HL-60 (cell line): Measurements from ENCODE around the gene CALU.

Source experiments
- POLR2AphosphoS5 ChIP-seq: IDR thresholded peaks from 2 replicates; pipeline ENCODE4 v1.6.1; 2012; ENCODE audit warnings: low read depth
- TF ChIP-seq, protein P1 (sequence below): IDR thresholded peaks from one replicate; pipeline ENCODE4 v1.5.1; 2011; ENCODE audit warnings: low read length, control low read depth, inconsistent platforms; ENCODE audit not compliant: insufficient read depth
- TF ChIP-seq, protein P2 (sequence below): IDR thresholded peaks from 2 replicates; pipeline ENCODE4 v1.6.1; 2012; ENCODE audit warnings: low read depth; ENCODE audit not compliant: insufficient replicate concordance

DNA sequence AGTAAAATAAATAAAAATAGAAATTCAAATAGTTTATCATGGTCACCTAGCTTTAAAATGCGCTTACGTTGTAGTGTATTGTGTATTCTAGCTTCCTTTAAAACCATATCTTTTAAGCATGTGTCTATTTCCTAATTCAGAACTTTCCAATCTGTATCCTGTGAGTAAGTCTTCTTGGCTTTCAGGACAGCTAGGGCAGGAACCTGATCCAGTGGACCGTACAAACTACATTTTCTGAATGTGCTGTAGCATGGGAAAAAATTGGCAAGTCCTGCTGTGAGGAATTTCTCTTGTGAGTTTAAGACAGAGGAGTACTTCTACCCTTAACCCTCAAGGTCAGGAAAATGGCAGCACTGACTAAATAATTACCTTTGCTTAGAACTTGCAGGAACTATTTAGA is 24.4 kb downstream of the CALU start:
- TF ChIP-seq, protein P1, sequence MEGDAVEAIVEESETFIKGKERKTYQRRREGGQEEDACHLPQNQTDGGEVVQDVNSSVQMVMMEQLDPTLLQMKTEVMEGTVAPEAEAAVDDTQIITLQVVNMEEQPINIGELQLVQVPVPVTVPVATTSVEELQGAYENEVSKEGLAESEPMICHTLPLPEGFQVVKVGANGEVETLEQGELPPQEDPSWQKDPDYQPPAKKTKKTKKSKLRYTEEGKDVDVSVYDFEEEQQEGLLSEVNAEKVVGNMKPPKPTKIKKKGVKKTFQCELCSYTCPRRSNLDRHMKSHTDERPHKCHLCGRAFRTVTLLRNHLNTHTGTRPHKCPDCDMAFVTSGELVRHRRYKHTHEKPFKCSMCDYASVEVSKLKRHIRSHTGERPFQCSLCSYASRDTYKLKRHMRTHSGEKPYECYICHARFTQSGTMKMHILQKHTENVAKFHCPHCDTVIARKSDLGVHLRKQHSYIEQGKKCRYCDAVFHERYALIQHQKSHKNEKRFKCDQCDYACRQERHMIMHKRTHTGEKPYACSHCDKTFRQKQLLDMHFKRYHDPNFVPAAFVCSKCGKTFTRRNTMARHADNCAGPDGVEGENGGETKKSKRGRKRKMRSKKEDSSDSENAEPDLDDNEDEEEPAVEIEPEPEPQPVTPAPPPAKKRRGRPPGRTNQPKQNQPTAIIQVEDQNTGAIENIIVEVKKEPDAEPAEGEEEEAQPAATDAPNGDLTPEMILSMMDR: no peak
- no peak for TF ChIP-seq POLR2AphosphoS5
- TF ChIP-seq, protein P2, sequence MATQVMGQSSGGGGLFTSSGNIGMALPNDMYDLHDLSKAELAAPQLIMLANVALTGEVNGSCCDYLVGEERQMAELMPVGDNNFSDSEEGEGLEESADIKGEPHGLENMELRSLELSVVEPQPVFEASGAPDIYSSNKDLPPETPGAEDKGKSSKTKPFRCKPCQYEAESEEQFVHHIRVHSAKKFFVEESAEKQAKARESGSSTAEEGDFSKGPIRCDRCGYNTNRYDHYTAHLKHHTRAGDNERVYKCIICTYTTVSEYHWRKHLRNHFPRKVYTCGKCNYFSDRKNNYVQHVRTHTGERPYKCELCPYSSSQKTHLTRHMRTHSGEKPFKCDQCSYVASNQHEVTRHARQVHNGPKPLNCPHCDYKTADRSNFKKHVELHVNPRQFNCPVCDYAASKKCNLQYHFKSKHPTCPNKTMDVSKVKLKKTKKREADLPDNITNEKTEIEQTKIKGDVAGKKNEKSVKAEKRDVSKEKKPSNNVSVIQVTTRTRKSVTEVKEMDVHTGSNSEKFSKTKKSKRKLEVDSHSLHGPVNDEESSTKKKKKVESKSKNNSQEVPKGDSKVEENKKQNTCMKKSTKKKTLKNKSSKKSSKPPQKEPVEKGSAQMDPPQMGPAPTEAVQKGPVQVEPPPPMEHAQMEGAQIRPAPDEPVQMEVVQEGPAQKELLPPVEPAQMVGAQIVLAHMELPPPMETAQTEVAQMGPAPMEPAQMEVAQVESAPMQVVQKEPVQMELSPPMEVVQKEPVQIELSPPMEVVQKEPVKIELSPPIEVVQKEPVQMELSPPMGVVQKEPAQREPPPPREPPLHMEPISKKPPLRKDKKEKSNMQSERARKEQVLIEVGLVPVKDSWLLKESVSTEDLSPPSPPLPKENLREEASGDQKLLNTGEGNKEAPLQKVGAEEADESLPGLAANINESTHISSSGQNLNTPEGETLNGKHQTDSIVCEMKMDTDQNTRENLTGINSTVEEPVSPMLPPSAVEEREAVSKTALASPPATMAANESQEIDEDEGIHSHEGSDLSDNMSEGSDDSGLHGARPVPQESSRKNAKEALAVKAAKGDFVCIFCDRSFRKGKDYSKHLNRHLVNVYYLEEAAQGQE: no peak
